GM21529 (cell line): ENCODE data around the gene PARD3.
"Not testable (repeated sequence)": the region's sequence is repeated elsewhere in the genome, so short reads cannot be mapped to it uniquely, and the experiment has no call there.

Source experiments
- ATAC-seq: cut with Tn5 transposase; IDR thresholded peaks from one replicate; pipeline ENCODE4 v1.9.1; 2021; ENCODE audit not compliant: unreplicated experiment

PARD3 gene

GRCh38 chr10:34477249-34477648 lies 337.8 kb downstream of the PARD3 start:
- ATAC-seq = no peak

- ATAC-seq = no peak
These were observed 338.5 kb downstream of the PARD3 start for GRCh38 chr10:34476608-34477007.

GRCh38 chr10:34475786-34476185 lies 339.3 kb downstream of the PARD3 start:
- ATAC-seq = no peak

GRCh38 chr10:34475274-34475646 lies 339.8 kb downstream of the PARD3 start:
- ATAC-seq = no peak

GRCh38 chr10:34474555-34475273 lies 340.4 kb downstream of the PARD3 start:
- ATAC-seq = no peak

- ATAC-seq = no peak
These were observed 341.1 kb downstream of the PARD3 start for GRCh38 chr10:34474009-34474376.

GRCh38 chr10:34473174-34474008 lies 341.7 kb downstream of the PARD3 start:
- ATAC-seq = no peak

GRCh38 chr10:34470307-34470706 lies 344.8 kb downstream of the PARD3 start:
- ATAC-seq = no peak

GRCh38 chr10:34469446-34469845 lies 345.6 kb downstream of the PARD3 start:
- ATAC-seq = no peak

- no peak for ATAC-seq
These were observed 347.2 kb downstream of the PARD3 start for GRCh38 chr10:34467902-34468301.

GRCh38 chr10:34467364-34467763 lies 347.7 kb downstream of the PARD3 start:
- ATAC-seq = no peak

- ATAC-seq = no peak
These were observed 349.4 kb downstream of the PARD3 start for GRCh38 chr10:34465678-34466077.

- no peak for ATAC-seq
These were observed 350.5 kb downstream of the PARD3 start for GRCh38 chr10:34464591-34464990.

- ATAC-seq = no peak
These were observed 351.1 kb downstream of the PARD3 start for GRCh38 chr10:34464000-34464399.

GRCh38 chr10:34462993-34463392 lies 352.1 kb downstream of the PARD3 start:
- ATAC-seq = no peak

GRCh38 chr10:34462056-34462455 lies 353.0 kb downstream of the PARD3 start:
- no peak for ATAC-seq

- ATAC-seq = no peak
These were observed 360.4 kb downstream of the PARD3 start for GRCh38 chr10:34454590-34455261.

GRCh38 chr10:34449836-34450235 lies 365.3 kb downstream of the PARD3 start:
- no peak for ATAC-seq

- ATAC-seq = no peak
These were observed 369.0 kb downstream of the PARD3 start for GRCh38 chr10:34446049-34446448.

GRCh38 chr10:34444223-34445183 lies 370.6 kb downstream of the PARD3 start:
- no peak for ATAC-seq

GRCh38 chr10:34439386-34439785 lies 375.7 kb downstream of the PARD3 start:
- ATAC-seq = not testable (repeated sequence)
